Tibial artery (tissue), 4 donors: ENCODE measurements around the gene CDR2.
"Not testable (repeated sequence)": the region's sequence is repeated elsewhere in the genome, so short reads cannot be mapped to it uniquely, and the experiment has no call there.

Experiments
- DNase-seq, 2 donors: peaks; one replicate each; pipeline ENCODE4 v3.0.0-alpha.2; 2019
- H3K27ac ChIP-seq, 2 donors: fragments of 200-600 bp; sonication (generic) in 1 of 2; 1 replicate in 1 of 2; 2 replicates in 1 of 2; pipeline ENCODE4 v1.5.1; 2018 to 2019; ENCODE audit warnings: mild to moderate bottlenecking in 1 of 2
- H3K27me3 ChIP-seq, 2 donors: fragments of 200-600 bp; sonication (generic) in 1 of 2; one replicate each; pipeline versions ENCODE4 v1.5.1 to v1.6.0; 2016 to 2019
- H3K36me3 ChIP-seq, 3 donors: fragments of 200-600 bp; sonication (generic) in 2 of 3; one replicate each; pipeline ENCODE4 v1.5.1; 2016 to 2019; ENCODE audit warnings: mild to moderate bottlenecking in 2 of 3
- H3K4me1 ChIP-seq, 4 donors: fragments of 200-600 bp; sonication (generic) in 2 of 4; 1 replicate in 3 of 4; 2 replicates in 1 of 4; pipeline ENCODE4 v1.5.1; 2016 to 2019
- H3K4me3 ChIP-seq, 2 donors: fragments of 200-600 bp; sonication (generic) in 1 of 2; 1 replicate in 1 of 2; 2 replicates in 1 of 2; pipeline ENCODE4 v1.5.1; 2018 to 2019; ENCODE audit warnings: mild to moderate bottlenecking in 2 of 2
- H3K9me3 ChIP-seq, 3 donors: fragments of 200-600 bp; sonication (generic) in 1 of 3; one replicate each; pipeline ENCODE4 v1.5.1; 2016 to 2019
- CTCF ChIP-seq, 2 experiments: fragments of 200-600 bp in 1 of 2; fragments of 450-650 bp in 1 of 2; IDR thresholded peaks; one replicate each; pipeline ENCODE4 v1.5.1; 2017 to 2019; ENCODE audit warnings: antibody characterized with exemption in 2 of 2, mild to moderate bottlenecking in 1 of 2, moderate library complexity in 1 of 2
- intact Hi-C: fragments of 100-400 bp; cut with DNase I; formaldehyde crosslinking; loops from one replicate; pipeline ENCODE4 v1.15.0; 2023; ENCODE audit warnings: low total_unique reads

CDR2 gene

GRCh38 chr16:22418826-22419225 lies 44.4 kb upstream of the CDR2 start:
- Histone ChIP-seq H3K27ac (no peak overlapping the region), H3K36me3 (peaks cover 5 to 38% (median 23%) of the 10 kb centered on the region in 3 donors), H3K9me3 (no peaks in the 10 kb centered on the region), H3K4me3 (no peak overlapping the region), H3K4me1 (peaks cover 0 to 2% (median under 1%) of the 10 kb centered on the region in 4 donors), H3K27me3 (no peaks in the 10 kb centered on the region)
- TF ChIP-seq CTCF (IDR thresholded peaks at IDR 0.05): no peak
- intact Hi-C loops: no loop called here
- DNase-seq: no peak

DNA sequence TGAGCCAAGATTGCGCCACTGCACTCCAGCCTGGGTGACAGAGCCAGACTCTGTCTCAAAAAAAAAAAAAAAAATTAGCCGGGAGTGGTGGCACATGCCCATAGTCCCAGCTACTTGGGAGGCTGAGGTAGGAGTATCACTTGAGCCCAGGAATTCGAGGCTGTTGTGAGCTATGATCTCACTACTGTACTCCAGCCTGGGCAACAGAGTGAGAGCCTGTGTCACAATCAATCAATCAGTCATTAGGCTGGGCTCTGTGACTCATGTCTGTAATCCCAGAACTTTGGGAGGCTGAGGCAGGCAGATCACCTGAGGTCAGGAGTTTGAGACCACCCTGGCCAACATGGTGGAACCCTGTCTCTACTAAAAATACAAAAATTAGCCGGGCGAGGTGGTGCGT lies 43.4 kb upstream of the CDR2 start:
- H3K9me3 ChIP-seq, H3K27ac ChIP-seq, H3K4me3 ChIP-seq, DNase-seq, intact Hi-C loops, H3K4me1 ChIP-seq, H3K27me3 ChIP-seq: not testable (repeated sequence)
- H3K36me3 ChIP-seq: peaks cover 5 to 38% (median 23%) of the 10 kb centered on the region in 3 donors

DNA sequence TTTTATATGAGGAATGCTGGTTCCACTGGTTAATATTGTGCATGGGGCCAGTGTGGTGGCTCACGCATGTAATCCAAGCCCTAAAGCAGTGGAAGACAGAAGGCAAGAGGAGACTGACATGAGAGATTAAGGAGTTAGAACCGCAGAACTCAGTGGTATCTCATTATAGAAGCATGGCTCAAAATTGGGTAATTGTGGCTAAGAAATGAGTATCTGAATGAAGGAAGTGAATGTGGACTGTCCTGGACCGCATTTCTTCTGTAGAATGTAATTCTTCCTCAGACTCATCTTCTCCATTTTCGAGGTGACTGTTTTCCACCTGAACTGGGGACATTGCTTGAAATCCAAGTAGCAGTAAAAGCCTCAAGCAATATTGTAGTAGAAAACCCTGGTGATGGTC lies 42.6 kb upstream of the CDR2 start:
- no peak overlapping the region for H3K27ac ChIP-seq
- no peak for DNase-seq
- no peaks in the 10 kb centered on the region for H3K9me3 ChIP-seq
- H3K27me3 ChIP-seq: no peaks in the 10 kb centered on the region
- peaks cover 5 to 32% (median 23%) of the 10 kb centered on the region in 3 donors for H3K36me3 ChIP-seq
- no peak overlapping the region for H3K4me3 ChIP-seq
- TF ChIP-seq CTCF (IDR thresholded peaks at IDR 0.05): no peak
- H3K4me1 ChIP-seq: no peaks in the 10 kb centered on the region
- intact Hi-C loops: no loop called here

GRCh38 chr16:22413819-22414218 lies 39.4 kb upstream of the CDR2 start:
- Histone ChIP-seq H3K9me3 (no peaks in the 10 kb centered on the region), H3K36me3 (peaks cover 0 to 4% (median under 1%) of the 10 kb centered on the region in 3 donors), H3K4me1 (no peaks in the 10 kb centered on the region), H3K4me3 (no peak overlapping the region), H3K27ac (no peak overlapping the region), H3K27me3 (no peaks in the 10 kb centered on the region)
- intact Hi-C loops: no loop called here
- no peak for DNase-seq
- TF ChIP-seq CTCF (IDR thresholded peaks at IDR 0.05): no peak

DNA sequence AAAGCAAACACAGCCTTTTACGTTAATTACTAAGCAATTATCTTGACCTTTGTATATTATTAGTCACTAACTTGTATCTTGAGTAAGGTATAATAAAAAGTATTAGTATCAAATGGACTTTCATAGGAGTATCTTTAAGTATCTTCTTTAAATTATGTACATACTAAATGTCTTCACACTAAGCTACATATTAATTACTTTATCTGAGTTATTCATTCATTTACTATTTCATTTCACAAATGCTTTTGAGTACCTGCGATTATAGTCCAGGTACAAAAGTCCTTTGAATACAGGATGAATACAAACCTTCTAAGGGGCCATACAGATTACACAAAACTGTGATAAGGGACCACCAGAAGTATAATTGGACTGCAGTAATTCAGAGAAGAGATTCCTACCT lies 33.1 kb upstream of the CDR2 start:
- intact Hi-C loops: no loop called here
- Histone ChIP-seq H3K9me3 (no peaks in the 10 kb centered on the region), H3K4me1 (peaks cover 0 to 9% (median 1%) of the 10 kb centered on the region in 4 donors), H3K36me3 (no peaks in the 10 kb centered on the region), H3K4me3 (no peak overlapping the region), H3K27ac (no peak overlapping the region), H3K27me3 (no peaks in the 10 kb centered on the region)
- TF ChIP-seq CTCF (IDR thresholded peaks at IDR 0.05): no peak
- DNase-seq: no peak

DNA sequence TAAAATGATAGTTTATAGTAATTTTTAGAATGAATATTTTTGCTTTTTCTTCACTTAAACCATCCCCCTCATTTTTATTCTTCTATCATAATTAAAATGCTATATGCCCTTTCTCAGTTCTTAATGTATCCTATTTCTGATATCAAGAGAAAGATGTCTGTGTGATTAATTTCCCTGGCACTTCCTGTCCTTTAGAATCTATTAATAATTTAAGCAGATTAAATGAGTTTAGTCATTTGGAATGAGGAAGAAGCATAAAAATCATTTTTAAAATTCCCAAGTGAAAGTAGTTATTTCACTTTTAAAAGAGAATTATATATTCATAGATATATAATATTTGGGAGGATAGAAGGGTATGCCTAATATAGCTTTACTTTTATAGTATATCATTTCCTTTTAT lies 27.8 kb upstream of the CDR2 start:
- Histone ChIP-seq H3K9me3 (no peaks in the 10 kb centered on the region), H3K4me1 (peaks cover 0 to 19% (median 1%) of the 10 kb centered on the region in 4 donors), H3K36me3 (no peaks in the 10 kb centered on the region), H3K4me3 (no peak overlapping the region), H3K27me3 (no peaks in the 10 kb centered on the region), H3K27ac (no peak overlapping the region)
- intact Hi-C loops: no loop called here
- no peak for TF ChIP-seq CTCF (IDR thresholded peaks at IDR 0.05)
- DNase-seq: no peak
